HG03469 (cell line): Measurements from ENCODE around the gene PIWIL1.

Source experiments
- ATAC-seq: cut with Tn5 transposase; IDR thresholded peaks from one replicate; pipeline ENCODE4 v1.9.1; 2021; ENCODE audit warnings: mild to moderate bottlenecking, moderate library complexity, moderate number of reproducible peaks; ENCODE audit not compliant: unreplicated experiment

Gene PIWIL1

DNA sequence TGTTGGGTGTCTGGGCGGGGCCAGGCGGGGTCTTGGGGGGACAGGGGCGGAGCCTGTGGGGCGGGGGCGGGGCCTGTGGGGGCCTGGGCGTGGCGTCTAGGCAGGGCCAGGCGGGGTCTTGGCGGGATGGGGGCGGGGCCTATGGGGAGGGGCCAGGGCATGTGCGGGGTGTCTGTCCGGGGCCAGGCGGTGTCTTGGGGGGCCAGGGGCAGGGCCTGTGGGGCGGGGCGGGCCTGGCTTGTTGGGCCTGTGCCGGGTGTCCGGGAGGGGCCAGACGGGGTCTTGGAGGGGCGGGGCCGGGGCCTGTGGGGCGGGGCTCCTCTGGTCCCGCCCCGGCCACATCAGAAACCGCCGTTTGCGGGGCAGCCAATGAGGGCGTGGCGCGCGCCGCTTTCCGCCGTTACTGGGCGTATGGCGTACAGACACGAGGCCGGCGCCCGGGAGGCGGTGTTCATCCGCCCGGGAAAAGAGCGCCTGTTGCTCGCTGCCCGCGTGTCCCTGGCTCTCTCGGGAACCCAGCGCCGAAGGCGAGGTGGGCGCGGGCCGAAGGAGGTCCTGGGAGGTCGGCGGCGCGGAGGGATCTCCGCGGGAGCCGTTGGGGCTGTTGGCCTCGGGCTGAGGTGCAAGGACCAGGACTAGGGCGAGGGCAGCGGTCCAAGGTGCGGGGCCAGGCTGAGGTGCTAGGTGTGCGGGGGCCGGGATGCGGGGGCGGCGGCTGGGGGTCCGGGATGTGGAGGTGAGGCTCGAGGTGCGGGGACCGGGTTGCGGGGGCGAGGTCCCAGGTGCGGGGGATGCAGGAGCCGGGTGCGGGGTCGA lies at the start of gene PIWIL1:
Gene PIWIL1, plus strand, starts transcription at position 400 of the 816 bp plus-strand sequence. CDS start 4,705 bp downstream, outside the sequence.
- no peak for ATAC-seq

- no peak for ATAC-seq
These were observed 49.5 kb upstream of the PIWIL1 start for GRCh38 chr12:130288206-130288605.

DNA sequence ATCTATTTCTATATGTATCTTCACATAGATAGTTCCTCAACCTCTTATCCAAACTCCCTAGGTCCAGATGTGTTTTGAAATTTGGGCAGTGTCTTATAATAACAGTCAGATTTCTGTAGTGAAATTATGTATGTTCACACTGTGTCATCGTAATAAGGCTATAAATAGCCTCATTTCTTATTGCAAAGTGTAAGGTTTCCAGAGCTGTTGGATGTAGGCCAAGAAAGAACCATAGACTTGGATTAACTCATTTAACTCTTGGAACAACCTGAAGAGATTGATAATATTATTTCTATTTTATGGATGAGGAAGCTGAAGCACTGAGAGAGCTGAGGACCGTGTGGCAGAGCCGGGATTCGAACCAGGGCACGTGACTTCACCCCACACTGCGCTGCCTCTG lies 49.0 kb upstream of the PIWIL1 start:
- ATAC-seq, result no peak

DNA sequence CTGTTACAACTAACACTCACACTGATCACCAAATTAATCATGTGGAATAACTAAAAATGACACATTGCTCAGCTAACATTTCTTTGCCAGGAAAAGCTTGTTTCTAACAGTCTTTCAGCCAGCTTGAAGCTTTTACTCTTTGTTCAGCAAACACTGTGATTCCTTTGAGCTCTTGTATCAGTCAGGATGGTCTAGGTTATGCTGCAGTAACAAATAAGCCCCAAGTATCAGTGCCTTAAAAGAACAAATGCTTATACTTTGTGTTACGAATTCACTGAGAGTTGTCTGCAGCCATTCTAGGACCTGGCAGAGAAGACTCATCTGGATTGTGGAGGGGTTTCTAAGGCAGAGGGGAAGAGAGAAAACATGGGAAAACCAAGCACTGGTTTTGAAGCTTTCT lies 47.6 kb upstream of the PIWIL1 start:
- ATAC-seq, result no peak

DNA sequence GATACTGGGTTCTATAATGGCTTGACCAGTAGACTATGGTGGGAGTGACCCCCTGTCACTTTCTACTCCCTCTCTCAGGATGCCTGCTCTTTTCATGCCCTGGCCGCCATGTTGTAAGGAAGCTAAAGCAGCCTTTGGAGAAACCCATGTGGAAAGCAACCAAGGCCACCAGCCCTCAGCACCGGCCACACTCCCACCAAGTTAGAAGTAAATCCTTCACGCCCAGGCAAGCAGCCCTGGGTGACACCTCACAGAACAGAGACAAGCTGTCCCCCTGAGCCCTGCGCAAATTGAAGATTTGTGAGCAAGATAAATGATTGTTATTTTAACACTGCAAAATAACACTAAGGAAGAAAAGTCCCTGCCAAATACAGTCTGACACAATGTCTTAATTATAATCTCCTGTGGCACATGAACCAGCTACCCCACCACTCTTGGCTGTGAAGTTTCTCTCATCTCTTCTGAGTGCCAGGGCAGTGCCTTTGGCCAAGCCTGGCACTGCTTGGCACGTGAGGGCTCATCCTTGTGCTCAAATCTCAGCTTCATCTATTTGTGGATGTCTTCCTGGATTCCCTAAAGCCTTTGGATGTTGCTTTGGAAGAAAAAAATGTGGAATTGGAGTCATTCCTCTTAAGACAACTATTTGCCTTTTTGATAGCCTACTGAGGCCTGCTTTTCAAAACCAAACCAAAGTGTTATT lies 39.2 kb upstream of the PIWIL1 start:
- ATAC-seq, result no peak

DNA sequence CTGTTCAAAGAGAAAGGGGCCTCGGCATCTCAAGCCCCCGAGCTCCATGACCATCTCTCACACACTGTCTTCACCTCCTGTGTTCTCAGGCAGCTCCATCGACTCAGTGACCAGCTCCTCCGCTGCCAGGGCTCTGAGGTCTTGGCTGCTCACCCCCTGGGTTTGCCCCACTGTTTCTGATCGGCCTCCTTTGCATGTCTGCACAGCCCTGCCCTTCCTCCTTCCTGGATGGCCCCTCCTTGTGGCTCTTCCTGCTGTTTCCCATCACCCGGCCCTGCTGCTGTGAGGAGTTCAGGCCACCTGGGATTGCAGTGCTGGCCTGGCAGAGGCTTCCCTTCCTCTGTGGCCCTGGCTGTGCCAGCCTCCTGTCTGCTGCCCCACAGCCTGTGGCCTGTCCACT lies 38.1 kb upstream of the PIWIL1 start:
- ATAC-seq, result no peak

GRCh38 chr12:130300090-130300489 lies 37.6 kb upstream of the PIWIL1 start:
- ATAC-seq, result no peak

DNA sequence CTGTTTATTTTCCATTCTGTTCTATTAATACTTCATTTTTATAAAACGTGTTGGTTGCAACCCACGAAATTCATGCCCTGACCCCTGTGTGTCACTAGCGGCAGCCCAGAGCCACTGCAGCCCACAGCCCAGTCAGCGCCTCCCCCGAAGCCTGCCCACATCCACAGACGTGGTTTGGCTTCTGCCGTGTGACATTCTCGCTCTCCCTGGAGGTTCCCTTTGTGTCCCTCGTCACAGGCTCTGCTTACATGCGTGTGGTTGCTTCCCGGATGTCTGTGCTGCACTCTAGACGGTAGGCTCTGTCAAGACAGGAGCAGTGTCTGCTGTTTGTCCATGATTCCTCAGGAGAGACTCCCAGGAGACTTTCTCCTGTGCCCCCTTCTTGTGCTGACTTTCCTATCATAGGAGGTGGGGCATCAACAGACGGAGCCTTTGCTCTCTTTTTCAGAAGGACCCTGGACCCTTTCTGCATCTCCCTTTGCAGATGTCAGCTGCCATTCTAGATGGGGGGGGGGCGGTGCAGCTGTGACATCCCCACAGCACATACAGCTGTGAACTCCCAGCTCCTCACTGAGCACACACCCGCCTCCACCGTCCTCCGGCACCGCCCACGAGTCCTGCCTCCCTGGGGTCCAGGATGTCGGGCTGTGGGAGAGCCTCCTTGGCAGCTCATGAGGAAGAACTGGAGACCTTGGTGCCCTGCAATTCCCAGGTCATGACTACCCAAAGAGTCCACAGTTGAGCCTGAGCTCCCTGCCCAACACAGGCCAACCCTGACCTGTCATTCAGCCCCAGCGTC lies 36.8 kb upstream of the PIWIL1 start:
- ATAC-seq, result no peak

DNA sequence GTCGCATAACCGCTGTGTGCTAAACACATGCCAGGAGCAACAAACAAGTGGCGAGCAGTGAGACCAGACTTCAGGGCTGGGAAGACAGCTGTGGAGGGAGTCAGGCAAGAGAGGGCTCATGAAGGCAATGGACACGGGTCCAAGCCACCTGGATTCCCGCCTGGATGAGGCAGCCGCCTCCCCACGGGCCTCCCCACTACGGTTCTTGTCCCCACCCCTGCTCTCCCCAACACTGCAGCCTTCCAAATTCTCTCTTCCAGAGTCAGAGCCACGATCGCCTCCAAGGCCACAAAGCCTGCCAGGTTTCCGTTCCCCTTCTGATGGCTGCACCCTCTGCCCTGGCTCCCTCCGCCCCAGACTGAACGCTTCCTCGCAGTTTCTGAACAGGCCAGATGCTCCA lies 36.1 kb upstream of the PIWIL1 start:
- ATAC-seq, result no peak

DNA sequence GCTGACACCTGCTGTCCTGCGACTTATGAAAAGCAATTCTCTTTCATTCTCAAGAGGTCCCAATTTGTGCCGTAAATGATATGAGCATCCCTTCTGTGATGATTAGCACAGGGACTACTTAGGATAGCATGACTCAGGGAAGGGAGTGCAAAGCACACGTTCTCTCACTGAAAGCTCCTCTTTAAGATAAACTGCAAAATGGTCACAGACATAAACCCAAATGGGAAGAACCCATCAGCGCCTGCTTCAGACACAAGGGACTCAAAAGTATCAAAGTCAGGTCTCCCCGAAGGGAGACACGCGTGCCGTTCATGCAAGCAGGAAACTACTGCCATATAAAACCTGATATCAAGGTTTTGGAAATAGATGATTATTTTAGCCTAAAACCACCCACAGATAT lies 33.9 kb upstream of the PIWIL1 start:
- ATAC-seq, result no peak

- ATAC-seq, result no peak
These were observed 29.8 kb upstream of the PIWIL1 start for GRCh38 chr12:130307859-130308258.

DNA sequence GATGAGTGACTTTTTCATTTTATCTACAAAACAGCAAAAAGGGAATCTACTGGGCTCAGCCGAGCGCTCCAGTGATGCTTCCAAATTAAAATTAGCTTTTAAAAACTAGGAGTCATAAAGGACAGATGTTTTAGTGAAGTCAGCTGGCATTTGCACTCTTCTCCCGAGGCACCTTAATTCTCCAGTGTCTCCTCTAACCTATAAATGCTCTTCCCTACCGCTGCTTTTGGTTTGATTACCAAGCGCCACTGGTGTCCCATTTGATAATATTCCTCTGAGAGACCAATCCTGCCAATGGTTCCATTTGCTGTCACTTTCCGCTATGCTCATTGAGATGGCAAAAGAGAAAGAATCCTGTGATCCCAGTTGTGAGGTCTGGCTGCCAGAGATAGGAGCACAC lies 29.3 kb upstream of the PIWIL1 start:
- no peak for ATAC-seq

DNA sequence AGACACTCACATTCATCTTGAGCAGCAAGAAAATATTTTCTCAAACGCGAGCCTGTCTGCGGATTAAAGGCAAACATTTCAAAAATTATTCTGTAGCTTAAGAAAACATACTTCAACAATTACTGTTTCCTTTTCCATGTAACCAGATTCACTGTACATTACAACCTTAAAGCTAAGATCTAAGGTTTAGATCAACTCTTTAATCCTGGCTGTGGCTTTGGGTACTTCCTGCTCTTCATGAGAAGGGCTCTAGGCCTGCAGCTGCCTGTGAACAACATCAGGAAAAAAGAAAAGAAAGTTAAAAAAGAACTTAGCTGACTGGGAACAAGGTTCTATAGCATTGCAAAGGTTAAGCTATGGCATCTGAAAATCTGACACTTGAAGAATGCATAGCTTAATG lies 21.4 kb upstream of the PIWIL1 start:
- ATAC-seq, result no peak

DNA sequence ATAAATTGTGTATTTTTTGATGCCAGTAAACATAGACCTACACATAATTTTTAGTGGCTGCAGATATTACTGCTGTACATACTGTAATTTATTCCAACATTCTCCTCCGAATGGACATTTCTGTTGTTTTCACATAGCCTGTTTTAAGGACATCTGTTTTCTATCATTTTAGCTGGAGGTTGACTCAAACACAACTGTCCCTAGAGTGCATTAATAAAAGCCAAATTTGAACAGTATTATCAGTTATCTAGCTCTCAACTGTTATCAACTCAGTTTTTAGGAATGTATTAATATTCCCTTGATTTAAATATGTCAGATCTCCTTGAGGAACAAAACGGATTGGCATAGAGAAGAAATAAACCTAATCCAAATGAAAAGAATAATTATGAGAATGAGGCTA lies 17.2 kb upstream of the PIWIL1 start:
- no peak for ATAC-seq

DNA sequence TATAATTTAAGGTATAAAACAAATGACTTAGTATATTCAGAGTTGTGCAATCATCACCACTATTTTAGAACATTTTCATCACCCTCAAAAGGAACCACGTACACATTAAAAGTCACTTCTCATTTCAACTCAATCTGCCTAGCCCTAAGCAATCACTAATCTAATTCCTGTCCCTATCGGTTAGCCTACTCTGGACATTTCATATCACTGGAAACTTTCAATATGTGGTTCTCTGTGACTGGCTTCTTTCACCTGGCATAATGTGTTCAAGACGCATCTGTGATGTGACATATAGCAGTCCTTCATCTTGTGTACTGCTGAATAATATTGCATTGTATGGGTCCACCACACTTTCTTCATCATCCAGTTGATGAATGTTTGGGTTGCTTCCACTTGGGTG lies 15.4 kb upstream of the PIWIL1 start:
- no peak for ATAC-seq

DNA sequence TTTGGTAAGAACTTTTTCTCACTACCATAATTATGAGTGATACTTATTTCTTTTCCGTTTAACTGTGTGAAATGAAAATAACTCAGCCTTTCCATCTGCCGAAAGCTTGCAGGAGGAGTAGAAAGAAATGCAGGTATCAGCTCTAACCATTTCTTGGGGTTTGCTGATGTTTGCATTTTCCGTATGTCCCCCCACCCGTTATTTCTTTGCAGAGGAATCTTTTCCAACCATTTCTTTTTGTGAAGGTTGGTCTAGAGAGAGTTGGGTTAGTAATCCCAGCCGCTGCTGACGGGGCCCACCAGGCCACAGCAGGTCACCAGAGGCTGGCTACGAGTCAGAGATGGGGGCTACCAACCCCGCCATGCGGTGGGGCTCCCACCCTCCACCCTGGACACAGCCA lies 7.0 kb upstream of the PIWIL1 start:
- ATAC-seq, result no peak

GRCh38 chr12:130331146-130331545 lies 6.5 kb upstream of the PIWIL1 start:
- no peak for ATAC-seq

DNA sequence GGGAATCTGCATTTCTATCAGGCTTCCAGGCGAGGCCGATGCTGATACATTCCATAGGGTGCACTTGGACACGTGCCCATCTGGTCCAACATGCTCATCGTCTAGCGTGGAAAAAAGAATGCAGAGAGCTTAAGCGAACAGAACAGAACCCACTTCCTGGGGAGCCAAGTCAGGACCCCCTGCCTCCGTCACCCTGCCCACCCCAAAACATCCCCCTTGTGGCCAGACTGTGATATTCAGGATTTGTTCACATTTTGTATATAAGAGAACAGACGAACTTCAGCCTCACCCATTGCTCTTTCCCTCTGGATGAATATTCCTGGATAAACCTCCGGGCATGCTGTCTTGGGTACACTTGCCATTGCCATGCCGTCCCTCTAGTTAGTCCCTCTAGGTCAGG lies 4.3 kb upstream of the PIWIL1 start:
- no peak for ATAC-seq

- ATAC-seq, result no peak
These were observed 3.3 kb upstream of the PIWIL1 start for GRCh38 chr12:130334399-130334798.

DNA sequence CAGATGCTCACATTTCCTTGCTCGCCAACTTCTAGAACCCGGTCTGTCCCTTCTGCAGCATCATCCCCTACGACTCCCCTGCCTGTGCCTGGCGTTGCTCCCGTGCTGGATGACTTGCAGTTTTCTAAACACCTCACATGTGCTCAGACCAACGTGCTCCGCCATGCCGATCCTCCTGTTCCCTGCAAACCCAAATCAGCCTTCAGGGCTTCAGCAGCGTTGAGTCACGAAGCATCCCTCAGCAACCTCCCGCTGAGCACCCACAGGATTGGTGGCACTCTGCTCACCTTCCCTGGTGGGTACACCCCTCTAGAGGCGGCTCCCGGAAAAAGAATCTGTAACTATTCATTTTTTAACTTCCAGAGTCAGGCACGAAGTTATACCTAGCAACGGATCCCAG lies 2.8 kb upstream of the PIWIL1 start:
- ATAC-seq, result no peak

GRCh38 chr12:130335517-130336392 lies 1.9 kb upstream of the PIWIL1 start:
- ATAC-seq, result no peak
